LNCAP (cell line): Measurements from ENCODE around the gene ITK.

Experiments
- TF ChIP-seq, protein P1 (sequence below): fragments of 450-650 bp; IDR thresholded peaks from 2 replicates; pipeline ENCODE4 v1.5.1; 2017; ENCODE audit warnings: mild to moderate bottlenecking

ITK gene

DNA sequence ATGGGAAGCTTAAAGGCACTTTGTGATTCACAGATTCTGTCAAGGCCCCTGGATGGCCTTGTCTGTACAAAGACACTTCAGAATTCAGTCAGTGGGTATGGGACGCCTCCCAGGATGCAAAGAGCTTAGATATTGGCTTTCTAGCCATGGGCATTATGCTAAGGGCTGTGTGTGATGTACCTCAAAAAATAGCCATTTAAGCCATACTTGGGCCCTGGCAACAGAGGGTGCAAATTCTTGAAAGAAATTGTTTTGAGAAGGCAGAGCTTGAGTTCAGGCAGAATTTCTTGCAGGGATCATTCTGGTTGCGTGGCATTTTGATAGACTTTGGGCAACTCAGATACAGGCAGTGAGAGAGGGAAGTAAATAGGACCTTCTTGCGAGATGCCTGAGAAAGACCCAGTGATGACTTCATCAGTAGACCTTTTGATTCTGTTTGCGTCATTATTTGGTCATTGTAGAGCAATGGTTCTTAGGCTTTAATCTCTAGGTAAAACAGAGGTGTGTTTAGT lies 89.2 kb downstream of the ITK start:
- TF ChIP-seq, protein P1, sequence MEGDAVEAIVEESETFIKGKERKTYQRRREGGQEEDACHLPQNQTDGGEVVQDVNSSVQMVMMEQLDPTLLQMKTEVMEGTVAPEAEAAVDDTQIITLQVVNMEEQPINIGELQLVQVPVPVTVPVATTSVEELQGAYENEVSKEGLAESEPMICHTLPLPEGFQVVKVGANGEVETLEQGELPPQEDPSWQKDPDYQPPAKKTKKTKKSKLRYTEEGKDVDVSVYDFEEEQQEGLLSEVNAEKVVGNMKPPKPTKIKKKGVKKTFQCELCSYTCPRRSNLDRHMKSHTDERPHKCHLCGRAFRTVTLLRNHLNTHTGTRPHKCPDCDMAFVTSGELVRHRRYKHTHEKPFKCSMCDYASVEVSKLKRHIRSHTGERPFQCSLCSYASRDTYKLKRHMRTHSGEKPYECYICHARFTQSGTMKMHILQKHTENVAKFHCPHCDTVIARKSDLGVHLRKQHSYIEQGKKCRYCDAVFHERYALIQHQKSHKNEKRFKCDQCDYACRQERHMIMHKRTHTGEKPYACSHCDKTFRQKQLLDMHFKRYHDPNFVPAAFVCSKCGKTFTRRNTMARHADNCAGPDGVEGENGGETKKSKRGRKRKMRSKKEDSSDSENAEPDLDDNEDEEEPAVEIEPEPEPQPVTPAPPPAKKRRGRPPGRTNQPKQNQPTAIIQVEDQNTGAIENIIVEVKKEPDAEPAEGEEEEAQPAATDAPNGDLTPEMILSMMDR = no peak

DNA sequence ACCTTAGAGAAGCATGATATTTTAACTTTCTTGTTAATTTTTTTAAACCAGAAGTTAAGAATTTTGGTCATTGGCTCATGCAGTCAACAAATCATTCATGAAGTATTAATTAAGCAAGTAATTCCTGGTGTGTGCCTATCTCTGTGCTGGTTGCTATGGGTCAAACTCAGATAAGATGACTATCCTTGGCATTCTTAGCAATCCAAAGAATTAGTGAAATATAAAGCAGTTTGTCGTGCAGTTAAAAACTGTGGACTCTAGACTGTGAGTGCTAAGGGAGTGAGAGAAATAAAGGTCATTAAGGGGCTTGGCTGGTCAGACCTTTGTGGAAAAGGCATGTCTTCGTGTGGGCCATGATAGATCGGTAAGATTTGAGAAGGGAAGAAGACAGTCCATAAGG lies 90.1 kb downstream of the ITK start:
- TF ChIP-seq, protein P1 = no peak

DNA sequence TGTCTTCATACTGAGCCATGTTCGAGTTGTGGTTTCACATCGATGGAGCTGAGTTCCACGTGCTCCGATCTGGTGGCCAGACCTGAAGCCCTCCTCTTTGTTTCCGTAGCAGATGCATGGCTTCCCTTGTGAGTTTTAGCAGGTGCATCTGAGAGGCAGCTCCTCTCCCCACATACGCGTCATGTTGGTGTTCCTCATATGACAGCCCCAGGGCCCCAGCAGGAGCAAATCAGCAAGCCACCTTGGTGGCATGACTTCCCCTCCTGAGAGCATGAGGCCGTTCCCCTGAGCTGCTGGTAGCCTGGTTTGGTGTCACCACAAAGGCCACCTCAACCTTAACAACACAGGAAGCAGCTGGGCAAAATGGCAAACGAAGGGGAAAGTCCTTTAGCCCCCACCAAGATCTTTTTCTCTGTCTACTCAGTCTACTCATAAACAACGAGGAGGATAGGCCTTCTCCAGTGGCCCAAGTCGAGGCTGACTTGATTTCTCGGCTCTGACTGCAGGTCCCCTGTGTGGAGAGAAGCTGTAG lies 91.2 kb downstream of the ITK start:
- TF ChIP-seq, protein P1 = no peak

DNA sequence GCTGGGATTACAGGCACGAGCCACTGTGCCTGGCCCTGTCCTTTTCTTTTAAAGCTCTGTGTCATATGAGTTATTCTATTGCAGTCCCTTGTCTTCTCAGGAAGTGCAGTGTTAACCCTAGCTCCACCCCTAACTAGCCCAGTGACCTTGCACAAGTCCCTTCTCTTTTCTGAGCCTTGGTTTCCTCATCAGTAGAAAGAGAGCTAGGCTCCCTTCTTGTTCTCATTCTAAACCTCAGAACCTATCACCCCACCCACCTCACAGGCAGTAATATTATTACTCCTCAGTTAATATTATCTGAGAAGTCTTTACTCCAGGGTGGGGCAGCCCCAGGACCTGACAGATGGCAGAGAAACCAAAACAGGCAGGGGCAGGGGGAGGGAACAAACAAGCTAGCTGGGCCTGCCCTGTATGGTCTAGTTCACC lies 92.5 kb downstream of the ITK start:
- TF ChIP-seq, protein P1 = no peak

DNA sequence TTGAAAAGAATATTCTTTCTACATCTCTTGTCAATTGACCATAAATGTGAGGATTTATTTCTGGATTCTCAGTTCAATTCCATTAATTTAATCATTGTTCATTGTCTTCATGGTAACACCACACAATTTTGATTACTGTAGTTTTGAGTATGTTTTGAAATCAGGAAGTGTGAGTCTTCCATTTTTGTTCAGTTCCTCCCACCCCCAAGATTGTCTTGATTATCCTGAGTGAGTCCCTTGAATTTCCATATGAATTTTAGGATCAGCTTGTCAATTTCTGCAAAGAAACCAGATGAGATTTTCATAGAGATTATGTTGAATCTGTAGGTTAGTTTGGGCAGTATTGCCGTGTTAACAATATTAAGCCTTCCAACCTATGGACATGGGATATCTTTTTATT lies 94.8 kb downstream of the ITK start:
- TF ChIP-seq, protein P1 = no peak

DNA sequence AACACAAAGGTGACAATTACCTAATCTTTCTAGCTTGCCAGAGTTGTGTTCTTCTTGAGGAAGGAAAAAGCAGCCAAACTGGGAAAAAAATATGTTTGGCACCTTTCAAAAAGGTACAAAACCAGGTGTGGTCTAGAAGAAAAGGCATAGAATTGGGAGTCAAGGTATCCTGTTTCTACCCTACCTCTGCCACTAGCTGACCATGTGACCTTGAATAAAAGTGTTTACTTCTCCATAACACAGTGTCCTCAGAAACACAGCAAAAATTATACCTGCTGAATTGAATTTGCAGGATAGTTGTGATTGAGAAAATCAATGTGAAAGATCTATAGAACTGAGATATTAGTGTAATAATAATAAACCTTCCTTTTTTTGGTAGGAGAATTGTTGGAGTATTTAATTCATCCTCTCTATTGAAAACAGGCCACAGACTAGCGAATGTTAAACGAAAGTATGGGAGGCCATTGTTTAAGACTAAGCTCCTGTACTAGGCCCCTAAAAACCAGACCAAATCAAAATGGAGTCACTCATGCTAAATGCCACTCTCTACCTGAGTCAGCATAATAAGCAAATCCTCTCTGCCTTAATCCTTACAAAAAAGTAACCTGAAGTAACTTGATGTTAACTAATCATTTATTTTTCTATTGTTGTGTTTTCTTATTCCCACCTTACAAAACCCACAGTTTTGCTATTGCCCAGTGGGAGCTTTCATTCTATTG lies 97.8 kb downstream of the ITK start:
- TF ChIP-seq, protein P1 = no peak

DNA sequence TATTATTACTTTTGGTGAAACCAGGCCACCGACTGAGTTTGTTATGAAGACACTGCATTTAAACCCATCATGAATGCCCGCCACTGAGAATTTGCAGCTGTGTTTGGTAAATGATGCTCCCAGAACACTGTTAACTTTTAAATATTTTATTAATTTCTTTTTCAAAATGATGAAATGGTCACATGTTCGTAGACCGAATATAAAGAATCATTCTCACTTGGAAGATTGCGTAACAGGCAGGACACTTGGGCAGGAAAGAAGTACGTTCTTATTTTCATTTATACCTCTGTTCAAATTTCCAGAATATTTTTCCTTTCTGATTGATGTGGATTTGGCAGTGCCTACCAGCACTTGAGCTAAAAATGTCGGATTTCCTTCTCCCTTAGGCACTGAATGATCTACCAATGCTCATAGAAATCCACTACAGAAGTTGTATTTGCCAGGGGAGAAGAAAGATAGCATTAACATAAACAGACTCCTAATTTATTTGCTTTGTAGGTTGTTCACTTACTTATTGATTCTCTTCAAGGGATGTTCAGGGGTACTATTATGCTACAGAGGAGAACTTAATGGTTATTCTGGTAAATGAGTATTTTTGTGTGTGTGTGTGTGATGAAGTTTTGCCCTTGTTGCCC lies 99.1 kb downstream of the ITK start:
- TF ChIP-seq, protein P1 = no peak
